HepG2 (cell line): Measurements from ENCODE around the gene PKD2L1. TPM values are rescaled to one million over a fixed set of nuclear protein-coding genes. Genes with fewer than 3 reads are reported as not detected.

Source experiments
- ARID3A ChIP-seq: IDR thresholded peaks from 2 replicates; pipeline ENCODE4 v1.6.1; 2012; ENCODE audit warnings: low read depth, low read length, improper control_type of control experiment
- ARNT ChIP-seq: fragments of 450-650 bp; IDR thresholded peaks from 2 replicates; pipeline ENCODE4 v1.6.1; 2017
- DMAP1 ChIP-seq: IDR thresholded peaks from 2 replicates; pipeline ENCODE4 v1.6.1; 2016
- HCFC1 ChIP-seq: fragments of 150-350 bp; IDR thresholded peaks from 2 replicates; pipeline ENCODE4 v1.6.1; 2014; ENCODE audit warnings: low read depth, low read length
- HDAC6 ChIP-seq: fragments of 200-600 bp; sonication (generic); IDR thresholded peaks from 2 replicates; pipeline ENCODE4 v1.7.0; 2017; ENCODE audit warnings: mild to moderate bottlenecking, antibody characterized with exemption, low read length, low read depth
- HMGXB4 ChIP-seq, 2 experiments: sonication (generic) in 1 of 2; formaldehyde crosslinking in 1 of 2; IDR thresholded peaks; 2 replicates each; pipeline versions ENCODE4 v1.4.0 to v1.6.1; 2018 to 2020; ENCODE audit warnings: missing genetic modification reagents in 2 of 2, borderline replicate concordance in 1 of 2, low read depth in 1 of 2, mild to moderate bottlenecking in 1 of 2, missing biosample characterization in 1 of 2
- HOMEZ ChIP-seq: IDR thresholded peaks from 2 replicates; pipeline ENCODE4 v1.6.1; 2016; ENCODE audit warnings: low read depth
- HOXA9 ChIP-seq: sonication (generic); formaldehyde crosslinking; IDR thresholded peaks from 2 replicates; pipeline ENCODE4 v1.8.1; 2022; ENCODE audit warnings: missing genetic modification reagents, mild to moderate bottlenecking, moderate library complexity, borderline replicate concordance
- MTA1 ChIP-seq: sonication (generic); formaldehyde crosslinking; IDR thresholded peaks from 2 replicates; pipeline ENCODE4 v1.4.0; 2020; ENCODE audit warnings: missing genetic modification reagents, mild to moderate bottlenecking, borderline replicate concordance
- RBFOX2 ChIP-seq: fragments of 200-400 bp; formaldehyde crosslinking; IDR thresholded peaks from 2 replicates; pipeline ENCODE4 v1.6.1; 2017; ENCODE audit warnings: low read depth, mild to moderate bottlenecking, low read length
- REL ChIP-seq: sonication (generic); formaldehyde crosslinking; conservative IDR thresholded peaks from 2 replicates; pipeline ENCODE4 v1.8.0; 2022; ENCODE audit warnings: mild to moderate bottlenecking, missing genetic modification reagents, moderate library complexity
- RNF2 ChIP-seq: fragments of 450-650 bp; conservative IDR thresholded peaks from 2 replicates; pipeline ENCODE4 v1.6.1; 2016; ENCODE audit warnings: low read depth
- TBX2 ChIP-seq: sonication (generic); formaldehyde crosslinking; IDR thresholded peaks from 2 replicates; pipeline ENCODE4 v1.5.0; 2020; ENCODE audit warnings: missing genetic modification reagents, mild to moderate bottlenecking, borderline replicate concordance
- TRIM24 ChIP-seq: sonication (generic); formaldehyde crosslinking; IDR thresholded peaks from 2 replicates; pipeline ENCODE4 v1.8.0; 2022; ENCODE audit warnings: mild to moderate bottlenecking, missing genetic modification reagents
- ZBTB20 ChIP-seq: sonication (generic); formaldehyde crosslinking; IDR thresholded peaks from 2 replicates; pipeline ENCODE4 v1.8.1; 2023; ENCODE audit warnings: missing genetic modification reagents, low read depth, mild to moderate bottlenecking, borderline replicate concordance
- ZFP36 ChIP-seq: fragments of 150-350 bp; IDR thresholded peaks from 2 replicates; pipeline ENCODE4 v1.6.1; 2018; ENCODE audit warnings: borderline replicate concordance, low read length, low read depth; ENCODE audit not compliant: partially characterized antibody
- ZNF296 ChIP-seq: sonication (generic); formaldehyde crosslinking; conservative IDR thresholded peaks from 2 replicates; pipeline ENCODE4 v1.5.0; 2020; ENCODE audit warnings: mild to moderate bottlenecking, missing genetic modification reagents
- ZNF496 ChIP-seq: sonication (generic); formaldehyde crosslinking; IDR thresholded peaks from 2 replicates; pipeline ENCODE4 v1.8.1; 2023; ENCODE audit warnings: mild to moderate bottlenecking, moderate library complexity, missing genetic modification reagents; ENCODE audit not compliant: insufficient replicate concordance
- ZNF512B ChIP-seq: sonication (generic); formaldehyde crosslinking; IDR thresholded peaks from 2 replicates; pipeline ENCODE4 v1.5.1; 2020; ENCODE audit warnings: missing genetic modification reagents, mild to moderate bottlenecking, borderline replicate concordance
- polyA plus RNA-seq, 8 experiments: library from polyadenylated mRNA; depleted of rRNA in 3 of 8; stranded (reverse) in 7 of 8; unstranded in 1 of 8; fragments of >200 nt; fragmentation: Illumina TruSeq in 4 of 8; extraction: Trizol in 4 of 8; gene quantifications; 2 replicates each; pipeline versions ENCODE4 v1.2.1 to v1.2.3, GENCODE V29; 2011 to 2016; ENCODE audit warnings: low read depth in 4 of 8, missing spikeins in 1 of 8, mixed read lengths in 1 of 8; ENCODE audit not compliant: insufficient read depth in 1 of 8
- total RNA-seq, 5 experiments: library from RNA; depleted of rRNA; stranded (reverse); fragments of >200 nt; fragmentation: Illumina TruSeq; extraction: Trizol; gene quantifications; 2 replicates each; pipeline ENCODE4 v1.2.3, GENCODE V29; 2016; ENCODE audit warnings: low read depth in 1 of 5

The PKD2L1 gene
- total and polyA plus RNA-seq, 2 of the 13 experiments (the other 11 are each of a cell fraction or from before 2014, with no cell fraction given), result 0.07 to 0.15 TPM

- TF ChIP-seq HOMEZ (CRISPR knock-in tag) (0 out of 2 replicates have a peak, but pooled peaks have one; percentile 12), TRIM24 (CRISPR knock-in tag) (no peak), TBX2 (peak; percentile 18; the same call in 1 of the 2 replicates), ZNF512B (CRISPR knock-in tag) (0 out of 2 replicates have a peak, but pooled peaks have one; percentile 40), ZFP36 (no peak), RNF2 (no peak), RBFOX2 (peak; percentile 47), ZBTB20 (0 out of 2 replicates have a peak, but pooled peaks have one; percentile 30), MTA1 (CRISPR knock-in tag) (no peak), ARID3A (peak; percentile 18; the same call in 1 of the 2 replicates), ZNF296 (CRISPR knock-in tag) (no peak), HMGXB4 (CRISPR knock-in tag; IDR thresholded peaks at IDR 0.05; ENCODE audit: borderline replicate concordance in 1 of 2, low read depth in 1 of 2) (no peak), REL (0 out of 2 replicates have a peak, but pooled peaks have one; percentile 22), ARNT (no peak), DMAP1 (CRISPR knock-in tag) (no peak), HOXA9 (no peak), HCFC1 (no peak), HDAC6 (no peak), ZNF496 (no peak)
Measured at GRCh38 chr10:100364735-100365391, 34.8 kb upstream of the PKD2L1 start (continued).
